Measurements from ENCODE around the gene ZNF691. TPM values are rescaled to one million over a fixed set of nuclear protein-coding genes. Genes with fewer than 3 reads are reported as not detected.

ZNF691 gene
- total and polyA plus RNA-seq, 2 donors (not counting 3 experiments of a cell fraction or from before 2014, with no cell fraction given) = 6.6 to 6.9 TPM

DNA sequence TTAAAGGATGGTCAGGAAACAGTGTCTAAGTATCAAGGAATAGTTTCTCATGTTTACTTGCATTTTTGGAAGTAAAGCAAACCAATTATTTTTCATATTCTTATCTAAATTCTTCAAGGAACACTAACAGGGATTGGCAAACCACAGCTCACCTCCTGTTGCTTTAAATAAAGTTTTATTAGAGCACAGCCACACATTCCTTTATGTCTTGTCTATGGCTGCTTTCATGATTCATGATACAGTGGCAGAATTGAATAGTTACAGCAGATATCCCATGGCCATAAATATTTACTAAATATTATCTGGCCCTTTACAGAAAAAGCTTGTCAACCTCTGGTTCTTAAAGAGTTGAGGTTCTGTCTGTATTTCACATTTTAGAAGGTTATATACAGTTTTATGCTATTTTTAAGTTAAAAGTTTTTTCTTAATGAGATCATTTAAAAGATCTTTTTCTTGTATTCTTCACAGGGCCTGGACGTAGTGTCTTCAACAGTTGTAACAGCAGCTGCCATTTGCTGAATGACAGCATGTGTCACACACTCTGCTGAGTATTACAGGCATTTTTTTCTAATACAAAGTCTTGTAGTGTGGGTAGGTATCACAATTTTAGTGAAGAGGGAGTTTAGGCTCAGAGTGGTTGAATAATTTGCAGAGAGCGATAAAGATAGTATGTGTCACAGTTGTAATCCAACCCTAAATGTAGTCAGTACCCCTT is 2.6 kb downstream of the ZNF691 start:
- Histone ChIP-seq H2AFZ (ENCODE audit: low read depth, low read length) (no peak overlapping the region), H3K27me3 (ENCODE audit: control insufficient read depth in 2 of 2, insufficient read depth in 2 of 2, low read length in 2 of 2) (no peaks in the 10 kb centered on the region), H3K9me3 (replicated peaks; ENCODE audit: control insufficient read depth, insufficient read depth, low read length) (no peaks in the 10 kb centered on the region), H3K27ac (ENCODE audit: insufficient read depth, low read depth, low read length) (no peak overlapping the region), H3K79me2 (ENCODE audit: control insufficient read depth, insufficient read depth, low read length) (peaks cover 5% of the 10 kb centered on the region), H4K20me1 (replicated peaks; ENCODE audit: control insufficient read depth, extremely low read depth, insufficient read depth, low read length) (no peaks in the 10 kb centered on the region), H3K4me3 (replicated peaks in 1 of 3; ENCODE audit: insufficient read depth in 1 of 3, low read depth in 1 of 3, low read length in 3 of 3) (no peak overlapping the region), H3K4me1 (ENCODE audit: control insufficient read depth, extremely low read depth, insufficient read depth, low read length) (peaks cover 12% of the 10 kb centered on the region), H3K36me3 (ENCODE audit: control insufficient read depth in 2 of 2, extremely low read depth in 1 of 2, insufficient read depth in 2 of 2, low read length in 2 of 2) (peaks cover 0 to 17% of the 10 kb centered on the region in 2 experiments), H3K4me2 (ENCODE audit: insufficient read depth, low read length) (no peak overlapping the region), H3K9ac (replicated peaks; ENCODE audit: extremely low read depth, insufficient read depth, low read length) (no peak overlapping the region), H3K9me1 (replicated peaks; ENCODE audit: control insufficient read depth, extremely low read depth, insufficient read depth, low read length) (no peaks in the 10 kb centered on the region)
- intact Hi-C loops (cut with micrococcal nuclease) (no loop called here), dilution Hi-C loops (cut with MboI; ENCODE audit: extremely low pct_ligation_motif_present, low sequenced_read_pairs) (no loop called here)
- no TSS peak for BruUV-seq (replicated peaks)
- DNase-seq (ENCODE audit: low read depth, low spot score) (no peak), FAIRE-seq (no peak)
- ChIA-PET POLR2A (no interaction called here), CTCF (interaction anchor here (1.2 to 2.3 kb wide), 2 partner anchors 70 to 225 kb away, joined by 5 to 8 read pairs; no protein-coding TSS in a partner anchor)
- TF ChIP-seq JUN (IDR thresholded peaks at IDR 0.05; ENCODE audit: borderline replicate concordance, insufficient read depth, insufficient read length, low read depth) (no peak), FOS (IDR thresholded peaks at IDR 0.05; ENCODE audit: borderline replicate concordance, insufficient read depth, low read length) (no peak), POLR2AphosphoS5 (IDR thresholded peaks at IDR 0.05; ENCODE audit: insufficient read depth, low read depth, low read length) (no peak), EZH2 (IDR thresholded peaks at IDR 0.05; ENCODE audit: borderline replicate concordance, low read depth, low read length, severe bottlenecking) (no peak), GATA2 (IDR thresholded peaks at IDR 0.05; ENCODE audit: insufficient read depth, insufficient read length, low read depth, low read length) (no peak), MYC (IDR thresholded peaks at IDR 0.05; ENCODE audit: low read depth, low read length) (no peak), POLR2A (IDR thresholded peaks at IDR 0.05; ENCODE audit: low read depth, low read length) (no peak)
- TF ChIP-seq, protein P1, sequence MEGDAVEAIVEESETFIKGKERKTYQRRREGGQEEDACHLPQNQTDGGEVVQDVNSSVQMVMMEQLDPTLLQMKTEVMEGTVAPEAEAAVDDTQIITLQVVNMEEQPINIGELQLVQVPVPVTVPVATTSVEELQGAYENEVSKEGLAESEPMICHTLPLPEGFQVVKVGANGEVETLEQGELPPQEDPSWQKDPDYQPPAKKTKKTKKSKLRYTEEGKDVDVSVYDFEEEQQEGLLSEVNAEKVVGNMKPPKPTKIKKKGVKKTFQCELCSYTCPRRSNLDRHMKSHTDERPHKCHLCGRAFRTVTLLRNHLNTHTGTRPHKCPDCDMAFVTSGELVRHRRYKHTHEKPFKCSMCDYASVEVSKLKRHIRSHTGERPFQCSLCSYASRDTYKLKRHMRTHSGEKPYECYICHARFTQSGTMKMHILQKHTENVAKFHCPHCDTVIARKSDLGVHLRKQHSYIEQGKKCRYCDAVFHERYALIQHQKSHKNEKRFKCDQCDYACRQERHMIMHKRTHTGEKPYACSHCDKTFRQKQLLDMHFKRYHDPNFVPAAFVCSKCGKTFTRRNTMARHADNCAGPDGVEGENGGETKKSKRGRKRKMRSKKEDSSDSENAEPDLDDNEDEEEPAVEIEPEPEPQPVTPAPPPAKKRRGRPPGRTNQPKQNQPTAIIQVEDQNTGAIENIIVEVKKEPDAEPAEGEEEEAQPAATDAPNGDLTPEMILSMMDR (IDR thresholded peaks at IDR 0.05; ENCODE audit: extremely low read depth in 1 of 2, insufficient read depth in 1 of 2, low read depth in 1 of 2, low read length in 2 of 2) = no peak
- TF ChIP-seq, protein P2, sequence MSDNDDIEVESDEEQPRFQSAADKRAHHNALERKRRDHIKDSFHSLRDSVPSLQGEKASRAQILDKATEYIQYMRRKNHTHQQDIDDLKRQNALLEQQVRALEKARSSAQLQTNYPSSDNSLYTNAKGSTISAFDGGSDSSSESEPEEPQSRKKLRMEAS (IDR thresholded peaks at IDR 0.05; ENCODE audit: insufficient read depth, insufficient read length) = no peak

Measured in endothelial cell of umbilical vein (primary cell).